K562 (cell line): ENCODE results near the gene LRP6.

Experiments
- ATF2 ChIP-seq: sonication (generic); formaldehyde crosslinking; IDR thresholded peaks from 2 replicates; pipeline ENCODE4 v1.8.1; 2022; ENCODE audit warnings: missing genetic modification reagents
- BRD9 ChIP-seq: fragments of 450-650 bp; IDR thresholded peaks from 2 replicates; pipeline ENCODE4 v1.6.1; 2018; ENCODE audit warnings: low read depth; ENCODE audit not compliant: partially characterized antibody
- CTCF ChIP-seq, 3 experiments: IDR thresholded peaks in 2 of 3; conservative IDR thresholded peaks in 1 of 3; 2 replicates each; pipeline ENCODE4 v1.5.1; 2011 to 2012; ENCODE audit warnings: low read length in 3 of 3, mild to moderate bottlenecking in 3 of 3, control low read depth in 2 of 3, improper control_type of control experiment in 1 of 3, inconsistent platforms in 1 of 3, low read depth in 1 of 3, mixed read lengths in 1 of 3, moderate library complexity in 1 of 3; ENCODE audit not compliant: insufficient read depth in 2 of 3
- CUX1 ChIP-seq: fragments of 200-800 bp; sonication (Bioruptor generic); IDR thresholded peaks from 2 replicates; pipeline ENCODE4 v1.6.1; 2016; ENCODE audit warnings: missing genetic modification characterization, missing compliant biosample characterization
- EP300 ChIP-seq: IDR thresholded peaks from 2 replicates; pipeline ENCODE4 v1.6.1; 2012; ENCODE audit warnings: low read length, improper control_type of control experiment
- HDAC1 ChIP-seq, 2 experiments: fragments of 450-650 bp; IDR thresholded peaks; 2 replicates each; pipeline ENCODE4 v1.6.1; 2016 to 2017; ENCODE audit warnings: inconsistent platforms in 1 of 2, mild to moderate bottlenecking in 1 of 2, moderate library complexity in 1 of 2
- MAFF ChIP-seq: IDR thresholded peaks from 2 replicates; pipeline ENCODE4 v1.6.1; 2012; ENCODE audit warnings: low read length, improper control_type of control experiment
- MAZ ChIP-seq, 2 experiments: fragments of 450-650 bp in 1 of 2; sonication (generic) in 1 of 2; formaldehyde crosslinking; IDR thresholded peaks in 1 of 2; conservative IDR thresholded peaks in 1 of 2; 2 replicates each; pipeline versions ENCODE4 v1.4.0 to v1.5.0; 2020; ENCODE audit warnings: mild to moderate bottlenecking in 1 of 2, missing genetic modification reagents in 1 of 2
- PHB ChIP-seq: fragments of 250-450 bp; sonication (Bioruptor Pico); IDR thresholded peaks from 2 replicates; pipeline ENCODE4 v1.5.0; 2021
- RFX5 ChIP-seq: IDR thresholded peaks from 2 replicates; pipeline ENCODE4 v1.6.1; 2011; ENCODE audit warnings: low read depth, mild to moderate bottlenecking, improper control_type of control experiment, low read length

GRCh38 chr12:12275874-12276273 lies 9.0 kb upstream of the LRP6 start:
- TF ChIP-seq CUX1 (CRISPR knock-in tag) (no peak), HDAC1 (IDR thresholded peaks at IDR 0.05) (no peak), RFX5 (no peak), MAFF (no peak), BRD9 (no peak), MAZ (CRISPR knock-in tag; conservative IDR thresholded peaks at IDR 0.05 in 1 of 2, IDR thresholded peaks at IDR 0.05 in 1 of 2) (no peak), ATF2 (CRISPR knock-in tag) (no peak), EP300 (no peak), CTCF (IDR thresholded peaks at IDR 0.05 in 2 of 3, conservative IDR thresholded peaks at IDR 0.05 in 1 of 3; ENCODE audit: insufficient read depth in 2 of 3, low read depth in 1 of 3, low read length in 3 of 3) (no peak), PHB (CRISPR knock-in tag) (no peak)
